H4 (cell line): ENCODE measurements around the gene SENP2. TPM values are rescaled to one million over a fixed set of nuclear protein-coding genes. Genes with fewer than 3 reads are reported as not detected.
"Not testable (repeated sequence)": the region's sequence is repeated elsewhere in the genome, so short reads cannot be mapped to it uniquely, and the experiment has no call there.

Experiments used
- DNase-seq: peaks from one replicate; pipeline ENCODE4 v3.0.0-alpha.2; 2015; ENCODE audit warnings: low spot score
- total RNA-seq: library from RNA; depleted of rRNA; stranded (reverse); fragments of >200 nt; shearing (Covaris generic); gene quantifications from 2 replicates; pipeline ENCODE4 v1.2.3, GENCODE V29; 2014

Gene SENP2
- total RNA-seq, 1 experiment from 2014 or later: 26.2 TPM

GRCh38 chr3:185586686-185587039 is 568 bp downstream of the SENP2 start:
- no peak for DNase-seq

GRCh38 chr3:185594073-185594472 is 8.0 kb downstream of the SENP2 start:
- DNase-seq: no peak

- no peak for DNase-seq
These were observed 9.4 kb downstream of the SENP2 start for GRCh38 chr3:185595526-185595925.

GRCh38 chr3:185605566-185605965 is 19.5 kb downstream of the SENP2 start:
- DNase-seq: no peak

- no peak for DNase-seq
These were observed 20.1 kb downstream of the SENP2 start for GRCh38 chr3:185606196-185606595.

- no peak for DNase-seq
These were observed 26.9 kb downstream of the SENP2 start for GRCh38 chr3:185613016-185613415.

- no peak for DNase-seq
These were observed 38.0 kb downstream of the SENP2 start for GRCh38 chr3:185623939-185624665.

- no peak for DNase-seq
These were observed 39.7 kb downstream of the SENP2 start for GRCh38 chr3:185625784-185626183.

- DNase-seq: no peak
These were observed 43.6 kb downstream of the SENP2 start for GRCh38 chr3:185629554-185630181.

- DNase-seq: peak; percentile 60
These were observed 44.1 kb downstream of the SENP2 start for GRCh38 chr3:185630182-185630622.

GRCh38 chr3:185631108-185631507 is 45.0 kb downstream of the SENP2 start:
- no peak for DNase-seq

GRCh38 chr3:185631508-185632206 is 45.6 kb downstream of the SENP2 start:
- no peak for DNase-seq

- DNase-seq: no peak
These were observed 46.9 kb downstream of the SENP2 start for GRCh38 chr3:185632996-185633395.

- DNase-seq: no peak
These were observed 51.3 kb downstream of the SENP2 start for GRCh38 chr3:185637388-185637787.

GRCh38 chr3:185638651-185639050 is 52.6 kb downstream of the SENP2 start:
- DNase-seq: not testable (repeated sequence)

GRCh38 chr3:185639632-185640206 is 53.6 kb downstream of the SENP2 start:
- DNase-seq: no peak

GRCh38 chr3:185640308-185640707 is 54.2 kb downstream of the SENP2 start:
- DNase-seq: no peak

- DNase-seq: not testable (repeated sequence)
These were observed 59.1 kb downstream of the SENP2 start for GRCh38 chr3:185645191-185645590.

GRCh38 chr3:185645596-185646381 is 59.7 kb downstream of the SENP2 start:
- no peak for DNase-seq

GRCh38 chr3:185646382-185647133 is 60.5 kb downstream of the SENP2 start:
- no peak for DNase-seq
